22Rv1 (cell line): Measurements from ENCODE around the gene STX12.

ENCODE experiments used
- CTCF ChIP-seq: fragments of 450-650 bp; IDR thresholded peaks from 2 replicates; pipeline ENCODE4 v1.5.1; 2017; ENCODE audit warnings: mild to moderate bottlenecking
- ZFX ChIP-seq: fragments of 450-650 bp; IDR thresholded peaks from 2 replicates; pipeline ENCODE4 v1.6.1; 2017; ENCODE audit warnings: antibody characterized with exemption, borderline replicate concordance

DNA sequence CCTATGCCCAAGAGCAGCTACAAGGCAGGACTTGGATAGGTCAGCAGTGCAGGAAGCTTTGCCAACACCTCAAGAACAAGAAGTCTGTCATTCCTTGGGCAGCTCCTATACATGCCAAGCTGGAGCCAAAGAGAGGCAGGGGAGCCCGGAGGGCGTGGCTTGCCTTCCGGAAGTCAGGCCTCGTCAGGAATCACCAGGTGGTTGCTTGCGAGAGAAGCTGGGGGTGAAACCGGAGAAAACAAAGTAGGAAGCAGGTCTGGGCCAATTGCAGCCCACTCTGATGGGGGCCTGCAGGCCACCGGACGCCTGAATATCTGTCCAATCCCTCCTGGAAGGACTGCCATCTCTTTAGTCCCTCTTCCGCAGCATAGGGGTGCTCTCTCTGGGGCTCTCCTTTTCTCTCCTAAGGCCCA lies 48.1 kb upstream of the STX12 start:
- TF ChIP-seq CTCF (no peak), ZFX (no peak)
